OCI-LY7 (cell line): Measurements from ENCODE around the gene ECT2L. TPM values are rescaled to one million over a fixed set of nuclear protein-coding genes. Genes with fewer than 3 reads are reported as not detected.

Experiments
- BruUV-seq: library from RNA; stranded (reverse); fragments of 400-500 nt; replicated peaks from 2 replicates; lab custom pipeline; 2021; lab: Mats Ljungman, UMichigan
- CTCF ChIA-PET: fragments of 300-600 bp; sonication (Branson Sonifier 250); formaldehyde crosslinking; loops from one replicate; lab custom pipeline; 2022; ENCODE audit warnings: antibody characterized with exemption; ENCODE audit not compliant: unreplicated experiment; lab: Charles Lee
- POLR2A ChIA-PET: fragments of 300-600 bp; sonication (Branson Sonifier 250); formaldehyde crosslinking; loops from one replicate; lab custom pipeline; 2022; ENCODE audit warnings: antibody characterized with exemption; lab: Charles Lee
- DNase-seq: peaks from one replicate; pipeline ENCODE4 v3.0.0-alpha.2; 2015; ENCODE audit warnings: low spot score
- H2AFZ ChIP-seq: fragments of 200-600 bp; sonication (generic), shearing (Covaris generic); 2 replicates; pipeline ENCODE4 v1.6.1; 2014; ENCODE audit warnings: mild to moderate bottlenecking, antibody characterized with exemption, low read length, moderate library complexity
- H3K27ac ChIP-seq: fragments of 200-600 bp; sonication (generic); 2 replicates; pipeline ENCODE4 v1.5.1; 2014; ENCODE audit warnings: mixed run types, low read depth, mild to moderate bottlenecking, moderate library complexity, low read length, inconsistent platforms; ENCODE audit not compliant: poor library complexity, severe bottlenecking
- H3K36me3 ChIP-seq: fragments of 200-600 bp; sonication (generic); 2 replicates; pipeline ENCODE4 v1.6.1; 2014; ENCODE audit warnings: mild to moderate bottlenecking, antibody characterized with exemption, low read length, moderate library complexity, mixed read lengths; ENCODE audit not compliant: insufficient read depth
- H3K4me1 ChIP-seq: fragments of 200-600 bp; sonication (generic); 2 replicates; pipeline ENCODE4 v1.5.1; 2014; ENCODE audit warnings: mild to moderate bottlenecking, low read length; ENCODE audit not compliant: insufficient read depth, poor library complexity, severe bottlenecking
- H3K4me2 ChIP-seq: fragments of 200-600 bp; sonication (generic); 2 replicates; pipeline ENCODE4 v1.6.1; 2014; ENCODE audit warnings: mild to moderate bottlenecking, low read length
- H3K4me3 ChIP-seq: fragments of 200-600 bp; sonication (generic); 2 replicates; pipeline ENCODE4 v1.5.1; 2014; ENCODE audit warnings: mild to moderate bottlenecking, low read depth, low read length; ENCODE audit not compliant: poor library complexity, severe bottlenecking
- H3K79me2 ChIP-seq: fragments of 200-600 bp; sonication (generic); 2 replicates; pipeline ENCODE4 v1.6.1; 2016; ENCODE audit warnings: low read depth, mild to moderate bottlenecking, low read length, moderate library complexity, mixed read lengths; ENCODE audit not compliant: insufficient read depth
- H3K9me2 ChIP-seq: fragments of 200-600 bp; sonication (generic); 2 replicates; pipeline ENCODE4 v1.6.1; 2016; ENCODE audit warnings: mild to moderate bottlenecking, low read length, mixed read lengths; ENCODE audit not compliant: insufficient read depth
- H3K9me3 ChIP-seq: fragments of 200-600 bp; sonication (generic); 2 replicates; pipeline ENCODE4 v1.6.1; 2014; ENCODE audit warnings: mild to moderate bottlenecking, mixed run types, low read length, mixed read lengths
- H4K20me1 ChIP-seq: fragments of 200-600 bp; sonication (generic); 2 replicates; pipeline ENCODE4 v1.6.1; 2014; ENCODE audit warnings: mild to moderate bottlenecking, antibody characterized with exemption, low read length, moderate library complexity, mixed read lengths; ENCODE audit not compliant: insufficient read depth
- EZH2phosphoT487 ChIP-seq: fragments of 200-600 bp; sonication (generic); IDR thresholded peaks from 2 replicates; pipeline ENCODE4 v1.6.1; 2018; ENCODE audit warnings: low read depth, borderline replicate concordance, mild to moderate bottlenecking, mixed run types, antibody characterized with exemption, low read length, moderate library complexity, mixed read lengths
- intact Hi-C: fragments of 100-400 bp; cut with micrococcal nuclease; formaldehyde crosslinking; loops from one replicate; pipeline ENCODE4 v1.10.0; 2022; ENCODE audit not compliant: unreplicated experiment
- total RNA-seq, 2 experiments: library from RNA; depleted of rRNA in 1 of 2; stranded (reverse); fragments of >200 nt in 1 of 2; shearing (Covaris generic) in 1 of 2; gene quantifications; 2 replicates each; pipeline ENCODE4 v1.2.3, GENCODE V29; 2014 to 2022
- TF ChIP-seq, protein P1 (sequence below): fragments of 200-600 bp; sonication (generic); conservative IDR thresholded peaks from 2 replicates; pipeline ENCODE4 v1.5.1; 2014; ENCODE audit warnings: mild to moderate bottlenecking, antibody characterized with exemption, low read length, moderate library complexity, mixed read lengths

The ECT2L gene
- total RNA-seq, 2 experiments from 2014 or later = not detected

DNA sequence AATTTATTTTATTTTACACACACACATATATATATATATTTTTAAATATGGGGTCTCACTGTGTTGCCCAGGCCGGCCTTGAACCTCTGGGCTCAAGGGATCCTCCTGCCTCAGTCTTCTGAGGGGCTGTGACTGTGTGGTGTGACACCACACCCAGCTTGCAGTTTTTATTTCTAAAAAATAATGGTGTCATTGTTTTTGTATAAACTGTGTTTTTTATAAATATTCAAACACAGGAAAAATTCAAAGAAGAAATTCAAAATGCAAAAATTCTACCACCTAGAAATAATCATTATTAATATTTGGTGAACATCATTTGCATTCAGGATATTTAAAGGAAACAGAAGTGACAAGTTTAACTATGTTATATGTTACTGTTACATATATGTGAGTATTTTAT, 19.2 kb upstream of the ECT2L start:
- TF ChIP-seq EZH2phosphoT487 = no peak
- TF ChIP-seq, protein P1, sequence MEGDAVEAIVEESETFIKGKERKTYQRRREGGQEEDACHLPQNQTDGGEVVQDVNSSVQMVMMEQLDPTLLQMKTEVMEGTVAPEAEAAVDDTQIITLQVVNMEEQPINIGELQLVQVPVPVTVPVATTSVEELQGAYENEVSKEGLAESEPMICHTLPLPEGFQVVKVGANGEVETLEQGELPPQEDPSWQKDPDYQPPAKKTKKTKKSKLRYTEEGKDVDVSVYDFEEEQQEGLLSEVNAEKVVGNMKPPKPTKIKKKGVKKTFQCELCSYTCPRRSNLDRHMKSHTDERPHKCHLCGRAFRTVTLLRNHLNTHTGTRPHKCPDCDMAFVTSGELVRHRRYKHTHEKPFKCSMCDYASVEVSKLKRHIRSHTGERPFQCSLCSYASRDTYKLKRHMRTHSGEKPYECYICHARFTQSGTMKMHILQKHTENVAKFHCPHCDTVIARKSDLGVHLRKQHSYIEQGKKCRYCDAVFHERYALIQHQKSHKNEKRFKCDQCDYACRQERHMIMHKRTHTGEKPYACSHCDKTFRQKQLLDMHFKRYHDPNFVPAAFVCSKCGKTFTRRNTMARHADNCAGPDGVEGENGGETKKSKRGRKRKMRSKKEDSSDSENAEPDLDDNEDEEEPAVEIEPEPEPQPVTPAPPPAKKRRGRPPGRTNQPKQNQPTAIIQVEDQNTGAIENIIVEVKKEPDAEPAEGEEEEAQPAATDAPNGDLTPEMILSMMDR = no peak
- Histone ChIP-seq H3K36me3 (no peaks in the 10 kb centered on the region), H3K4me1 (peaks cover 15% of the 10 kb centered on the region), H2AFZ (no peak overlapping the region), H3K9me3 (no peaks in the 10 kb centered on the region), H3K9me2 (no peaks in the 10 kb centered on the region), H3K4me3 (no peak overlapping the region), H3K79me2 (peaks cover 18% of the 10 kb centered on the region; the same call in 1 of the 2 replicates), H3K27ac (no peak overlapping the region), H4K20me1 (no peaks in the 10 kb centered on the region), H3K4me2 (no peak overlapping the region)
- no peak for DNase-seq
- intact Hi-C loops = loop anchor here (10.0 kb wide), 1 partner anchor 1542 kb away; no protein-coding TSS in a partner anchor
- BruUV-seq = no TSS peak
- POLR2A ChIA-PET = interaction anchor here (0.6 to 1.1 kb wide), 2 partner anchors 179 to 192 kb away, joined by 3 to 5 read pairs; no protein-coding TSS in a partner anchor
- CTCF ChIA-PET = no interaction called here

DNA sequence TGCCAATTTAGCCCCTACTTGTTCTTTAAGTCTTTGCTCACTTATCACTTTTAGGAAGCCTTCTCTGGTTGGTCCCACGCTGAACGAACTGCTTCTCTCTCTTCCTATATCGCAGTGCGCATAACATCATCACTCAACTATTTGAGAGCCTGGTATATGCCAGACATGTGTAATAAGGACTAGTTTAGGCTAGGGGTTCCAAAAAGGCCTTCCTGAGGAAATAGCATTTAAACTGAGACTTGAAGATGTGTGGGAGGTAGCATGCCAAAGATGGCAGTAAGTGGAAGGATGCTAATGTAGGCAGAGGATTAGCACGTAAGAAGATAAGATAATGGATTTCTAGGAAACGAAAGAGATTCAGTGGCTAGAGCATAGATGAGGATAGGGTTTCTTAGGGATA, 17.6 kb upstream of the ECT2L start:
- no TSS peak for BruUV-seq
- Histone ChIP-seq H3K4me3 (no peak overlapping the region), H3K9me3 (no peaks in the 10 kb centered on the region), H3K9me2 (no peaks in the 10 kb centered on the region), H3K4me2 (no peak overlapping the region), H3K4me1 (peaks cover 6% of the 10 kb centered on the region), H2AFZ (no peak overlapping the region), H3K36me3 (peaks cover 5% of the 10 kb centered on the region), H3K79me2 (peaks cover 10% of the 10 kb centered on the region; the same call in 1 of the 2 replicates), H3K27ac (no peak overlapping the region), H4K20me1 (no peaks in the 10 kb centered on the region)
- CTCF ChIA-PET = no interaction called here
- TF ChIP-seq EZH2phosphoT487 = no peak
- TF ChIP-seq, protein P1 = no peak
- intact Hi-C loops = loop anchor here (10.0 kb wide), 1 partner anchor 1544 kb away; no protein-coding TSS in a partner anchor
- POLR2A ChIA-PET = no interaction called here
- no peak for DNase-seq

DNA sequence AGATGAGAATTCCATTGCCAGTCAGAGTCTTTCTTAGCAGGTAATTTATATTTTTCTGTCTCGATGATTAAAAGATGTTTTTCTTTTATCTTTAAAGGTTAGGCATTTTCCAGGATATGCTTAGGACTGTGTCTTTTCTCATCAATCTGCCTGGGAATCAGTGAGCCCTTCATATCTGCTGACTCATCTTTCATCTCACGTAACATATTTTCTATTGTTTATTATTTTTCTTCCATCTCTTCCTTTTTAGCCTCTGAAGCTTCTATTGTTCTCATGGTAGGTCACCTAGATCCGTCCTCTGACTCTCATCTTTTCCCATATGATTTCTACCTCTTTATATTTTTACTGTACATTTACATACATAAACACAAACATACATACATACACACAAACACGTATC, 13.6 kb upstream of the ECT2L start:
- intact Hi-C loops = no loop called here
- Histone ChIP-seq H3K9me3 (no peaks in the 10 kb centered on the region), H3K27ac (no peak overlapping the region), H3K4me1 (no peaks in the 10 kb centered on the region), H3K79me2 (no peaks in the 10 kb centered on the region), H3K4me3 (no peak overlapping the region), H3K36me3 (peaks cover 11% of the 10 kb centered on the region), H3K4me2 (no peak overlapping the region), H4K20me1 (no peaks in the 10 kb centered on the region), H2AFZ (no peak overlapping the region), H3K9me2 (no peaks in the 10 kb centered on the region)
- DNase-seq = no peak
- ChIA-PET POLR2A (interaction anchor here (1.2 kb wide), 1 partner anchor 11 kb away, joined by 3 read pairs; no protein-coding TSS in a partner anchor), CTCF (no interaction called here)
- no TSS peak for BruUV-seq
- TF ChIP-seq, protein P1 = no peak
- no peak for TF ChIP-seq EZH2phosphoT487
